ENCODE data around the gene ASB18. TPM values are rescaled to one million over a fixed set of nuclear protein-coding genes. Genes with fewer than 3 reads are reported as not detected.

The ASB18 gene
- total and polyA plus RNA-seq, 10 of the 15 experiments (the other 5 are each of a cell fraction or from before 2014, with no cell fraction given): not detected

DNA sequence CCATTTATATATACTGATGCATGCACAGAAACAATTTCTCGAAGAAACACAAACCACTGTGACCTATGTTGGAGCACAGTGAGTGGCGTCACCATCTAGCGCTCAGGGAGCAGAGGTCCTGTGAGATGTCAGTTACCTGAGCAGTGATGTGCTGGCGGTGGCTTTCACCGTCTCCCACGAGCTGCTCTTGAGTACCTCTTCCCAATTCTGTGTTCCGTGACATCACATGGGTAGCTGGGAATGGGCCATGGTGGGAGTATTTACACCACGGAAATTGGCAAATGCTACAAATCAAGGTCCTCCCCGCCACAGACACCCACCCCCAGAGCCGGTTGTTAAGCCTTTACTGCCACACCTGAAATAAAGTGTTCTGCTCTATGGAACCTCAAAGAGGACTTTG, 120.4 kb downstream of the ASB18 start (continued):
- TF ChIP-seq E2F8 (IDR thresholded peaks at IDR 0.05; ENCODE audit: low read depth, partially characterized antibody): no peak
- no peak for TF ChIP-seq ZNF217 (IDR thresholded peaks at IDR 0.05)
- no peak for TF ChIP-seq MTA3 (IDR thresholded peaks at IDR 0.05; ENCODE audit: borderline replicate concordance, low read length)
- TF ChIP-seq PML (IDR thresholded peaks at IDR 0.05; ENCODE audit: low read length): no peak

Small RNAs within 50 kb of the gene (small RNA-seq; reads per million reads assigned to genes)
- not detected for gene RF00019
- not detected for gene RNU1-31P

Other genes starting within 250 kb of the ASB18 start
- not detected in 2 replicates for gene GBX2, start 96.0 kb downstream of the ASB18 start, total RNA-seq (2014; rRNA removed)
- gene GBX2, start 96.0 kb downstream of the ASB18 start, total RNA-seq (2014; rRNA removed; fragmentation: Illumina TruSeq; extraction: Trizol): not detected in 2 replicates
- not detected in 2 replicates for gene GBX2, start 96.0 kb downstream of the ASB18 start, total RNA-seq (2021)
- not detected in 2 replicates for gene GBX2, start 96.0 kb downstream of the ASB18 start, polyA plus RNA-seq (2011; rRNA removed)
- gene GBX2, start 96.0 kb downstream of the ASB18 start, polyA plus RNA-seq (2014; fragmentation: Illumina TruSeq; extraction: Trizol): not detected in 2 replicates
- gene GBX2, start 96.0 kb downstream of the ASB18 start, polyA plus RNA-seq (2014; fragmentation: Nextera tagmentation; extraction: Ambion mirVana): not detected
- not detected in 2 replicates for gene GBX2, start 96.0 kb downstream of the ASB18 start, polyA plus RNA-seq (2014; rRNA removed)
- gene GBX2, start 96.0 kb downstream of the ASB18 start, polyA plus RNA-seq (2016; fragmentation: Nextera tagmentation; extraction: Ambion mirVana): not detected

Measured in GM12878 (cell line).